ENCODE data around the gene SPRR1B.

Gene SPRR1B

DNA sequence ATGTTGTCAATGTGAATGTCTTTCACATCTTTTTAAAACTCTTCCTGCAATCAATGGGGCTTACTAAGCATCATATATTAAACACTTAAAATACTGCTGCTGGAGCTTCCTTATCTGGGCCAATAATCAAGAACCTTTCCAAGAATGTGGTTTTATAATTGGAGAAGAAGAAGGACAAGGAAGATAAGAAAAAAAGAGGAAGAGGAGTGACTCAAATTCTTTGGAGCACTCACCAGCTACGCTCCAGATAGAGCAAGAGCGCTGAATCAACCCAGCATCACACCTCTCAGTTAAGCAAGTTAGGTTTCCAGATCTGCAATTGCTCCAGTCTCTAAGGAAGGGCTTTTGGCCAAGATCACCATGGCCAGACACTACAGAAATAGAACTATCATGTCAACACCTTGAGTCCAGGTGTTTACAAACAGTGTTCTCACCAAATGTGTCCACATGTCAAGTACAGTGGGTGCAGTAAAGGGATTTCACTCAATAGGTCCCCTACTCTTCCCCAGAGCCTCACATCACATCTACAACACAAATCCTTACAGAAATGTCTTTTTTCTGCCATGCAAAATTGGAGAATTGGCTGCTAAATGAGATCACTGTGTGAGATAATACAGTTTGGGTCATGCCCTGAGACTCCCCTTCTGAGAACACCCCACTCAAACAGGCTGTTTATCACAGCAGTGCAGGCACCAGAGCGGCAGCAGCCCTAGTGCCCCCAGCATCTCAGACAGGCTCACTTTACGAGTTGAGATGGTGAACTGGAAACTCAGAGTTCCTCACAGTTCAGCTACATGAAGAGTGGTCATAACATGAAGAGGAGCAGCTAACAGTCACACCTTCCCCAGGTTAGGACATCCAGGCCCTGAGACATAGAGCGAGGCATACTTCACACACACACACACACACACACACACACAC is 42.1 kb downstream of the SPRR1B start:
- TF ChIP-seq CTCF (IDR thresholded peaks at IDR 0.05; ENCODE audit: low read depth, low read length), result no peak
- no peak for DNase-seq
- no peaks in the 10 kb centered on the region for H3K4me1 ChIP-seq
- H3K27me3 ChIP-seq, result no peaks in the 10 kb centered on the region
- no peak overlapping the region for H3K4me3 ChIP-seq (ENCODE audit: low read depth, low read length)
- H3K9me3 ChIP-seq, result no peaks in the 10 kb centered on the region
- H3K36me3 ChIP-seq, result no peaks in the 10 kb centered on the region

GRCh38 chr1:153081736-153082135 is 50.7 kb downstream of the SPRR1B start:
- no peaks in the 10 kb centered on the region for H3K36me3 ChIP-seq
- no peaks in the 10 kb centered on the region for H3K27me3 ChIP-seq
- no peak for TF ChIP-seq CTCF (IDR thresholded peaks at IDR 0.05; ENCODE audit: low read depth, low read length)
- H3K9me3 ChIP-seq, result no peaks in the 10 kb centered on the region
- H3K4me1 ChIP-seq, result no peaks in the 10 kb centered on the region
- no peak overlapping the region for H3K4me3 ChIP-seq (ENCODE audit: low read depth, low read length)
- DNase-seq, result no peak

Measured in BE2C (cell line).